H9 (cell line): Measurements from ENCODE around the gene CLN5. TPM values are rescaled to one million over a fixed set of nuclear protein-coding genes. Genes with fewer than 3 reads are reported as not detected.

Source experiments
- DNase-seq: peaks from one replicate; pipeline ENCODE4 v3.0.0-alpha.2; 2017
- H2AFZ ChIP-seq: one replicate; pipeline ENCODE4 v1.6.1; 2013; ENCODE audit warnings: mild to moderate bottlenecking, low read length, control low read depth, moderate library complexity
- H2AK5ac ChIP-seq: 2 replicates; pipeline ENCODE4 v1.6.1; 2013; ENCODE audit warnings: low read length, control low read depth, mixed read lengths; ENCODE audit not compliant: insufficient read length
- H2BK120ac ChIP-seq: one replicate; pipeline ENCODE4 v1.6.1; 2013; ENCODE audit warnings: low read depth, mild to moderate bottlenecking, low read length, control low read depth, inconsistent platforms; ENCODE audit not compliant: poor library complexity, severe bottlenecking
- H2BK12ac ChIP-seq: 2 replicates; pipeline ENCODE4 v1.6.1; 2013; ENCODE audit warnings: low read length, control low read depth, mixed read lengths, low read depth; ENCODE audit not compliant: insufficient read length
- H2BK15ac ChIP-seq: 2 replicates; pipeline ENCODE4 v1.6.1; 2013; ENCODE audit warnings: low read depth, low read length, control low read depth
- H2BK20ac ChIP-seq: one replicate; pipeline ENCODE4 v1.6.1; 2013; ENCODE audit warnings: low read depth, mild to moderate bottlenecking, low read length, control low read depth, inconsistent platforms; ENCODE audit not compliant: poor library complexity, severe bottlenecking
- H2BK5ac ChIP-seq: 2 replicates; pipeline ENCODE4 v1.6.1; 2013; ENCODE audit warnings: low read length, control low read depth, mixed read lengths; ENCODE audit not compliant: insufficient read length
- H3K14ac ChIP-seq: 2 replicates; pipeline ENCODE4 v1.6.1; 2013; ENCODE audit warnings: low read length, control low read depth; ENCODE audit not compliant: insufficient read depth
- H3K18ac ChIP-seq: 2 replicates; pipeline ENCODE4 v1.6.1; 2013; ENCODE audit warnings: low read depth, mild to moderate bottlenecking, mixed read lengths, low read length, control low read depth; ENCODE audit not compliant: insufficient read length
- H3K23ac ChIP-seq: 2 replicates; pipeline ENCODE4 v1.6.1; 2013; ENCODE audit warnings: low read length, control low read depth, mixed read lengths, low read depth; ENCODE audit not compliant: insufficient read length
- H3K23me2 ChIP-seq: 2 replicates; pipeline ENCODE4 v1.6.1; 2013; ENCODE audit warnings: low read depth, mild to moderate bottlenecking, mixed read lengths, low read length, control low read depth; ENCODE audit not compliant: insufficient read length, poor library complexity, severe bottlenecking
- H3K27ac ChIP-seq: 2 replicates; pipeline ENCODE4 v1.5.1; 2013; ENCODE audit warnings: low read length, control low read depth, mixed read lengths, low read depth; ENCODE audit not compliant: insufficient read length
- H3K27me3 ChIP-seq: 2 replicates; pipeline ENCODE4 v1.6.1; 2013; ENCODE audit warnings: low read length, control low read depth, inconsistent platforms; ENCODE audit not compliant: insufficient read depth
- H3K4ac ChIP-seq: 2 replicates; pipeline ENCODE4 v1.6.1; 2013; ENCODE audit warnings: low read depth, mild to moderate bottlenecking, control low read depth, inconsistent platforms, low read length, moderate library complexity
- H3K4me1 ChIP-seq: 2 replicates; pipeline ENCODE4 v1.6.1; 2013; ENCODE audit warnings: low read length, control low read depth, inconsistent platforms; ENCODE audit not compliant: insufficient read depth
- H3K4me2 ChIP-seq: 2 replicates; pipeline ENCODE4 v1.6.1; 2013; ENCODE audit warnings: low read length, control low read depth, mixed read lengths; ENCODE audit not compliant: insufficient read length, insufficient read depth
- H3K56ac ChIP-seq: 2 replicates; pipeline ENCODE4 v1.6.1; 2013; ENCODE audit warnings: low read depth, mild to moderate bottlenecking, mixed read lengths, low read length, control low read depth; ENCODE audit not compliant: insufficient read length
- H3K79me1 ChIP-seq: 2 replicates; pipeline ENCODE4 v1.6.1; 2013; ENCODE audit warnings: low read depth, mild to moderate bottlenecking, moderate library complexity, low read length, control low read depth, inconsistent platforms; ENCODE audit not compliant: insufficient read depth, poor library complexity, severe bottlenecking
- H3K79me2 ChIP-seq: 2 replicates; pipeline ENCODE4 v1.6.1; 2013; ENCODE audit warnings: low read length, control low read depth, inconsistent platforms; ENCODE audit not compliant: insufficient read depth
- H3K9ac ChIP-seq: 2 replicates; pipeline ENCODE4 v1.6.1; 2013; ENCODE audit warnings: low read length, control low read depth, mixed read lengths; ENCODE audit not compliant: insufficient read length; ENCODE audit errors: extremely low read depth
- H3K9me3 ChIP-seq: one replicate; pipeline ENCODE4 v1.6.1; 2013; ENCODE audit warnings: low read depth, low read length, inconsistent platforms; ENCODE audit not compliant: control insufficient read depth
- H3T11ph ChIP-seq: one replicate; pipeline ENCODE4 v1.6.1; 2013; ENCODE audit warnings: mild to moderate bottlenecking, low read length, control low read depth, inconsistent platforms
- H4K20me1 ChIP-seq: one replicate; pipeline ENCODE4 v1.6.1; 2013; ENCODE audit not compliant: control insufficient read depth, insufficient read length, insufficient read depth
- H4K5ac ChIP-seq: 2 replicates; pipeline ENCODE4 v1.6.1; 2013; ENCODE audit warnings: low read depth, mild to moderate bottlenecking, mixed read lengths, low read length, control low read depth; ENCODE audit not compliant: insufficient read length
- H4K8ac ChIP-seq: replicated peaks from 2 replicates; pipeline ENCODE4 v1.6.1; 2013; ENCODE audit warnings: low read length, control low read depth, mixed read lengths, low read depth; ENCODE audit not compliant: insufficient read length
- H4K91ac ChIP-seq: 2 replicates; pipeline ENCODE4 v1.6.1; 2013; ENCODE audit warnings: low read depth, mild to moderate bottlenecking, moderate library complexity, mixed read lengths, low read length, control low read depth; ENCODE audit not compliant: insufficient read length
- H3K27ac Mint-ChIP-seq, 3 experiments: 2 replicates in 2 of 3; 3 replicates in 1 of 3; pipeline ENCODE4 v1.8.0; 2020 to 2021; ENCODE audit warnings: mixed read lengths in 3 of 3, mild to moderate bottlenecking in 1 of 3, moderate library complexity in 1 of 3
- H3K27me3 Mint-ChIP-seq: 2 replicates; pipeline ENCODE4 v1.8.0; 2021; ENCODE audit warnings: low read depth, mild to moderate bottlenecking, moderate library complexity, mixed read lengths
- H3K36me3 Mint-ChIP-seq, 3 experiments: 2 replicates in 2 of 3; 3 replicates in 1 of 3; pipeline ENCODE4 v1.8.0; 2020 to 2021; ENCODE audit warnings: low read depth in 3 of 3, mixed read lengths in 3 of 3; ENCODE audit not compliant: insufficient read depth in 1 of 3
- H3K4me1 Mint-ChIP-seq, 2 experiments: 2 replicates each; pipeline ENCODE4 v1.8.0; 2020; ENCODE audit warnings: mixed read lengths in 2 of 2
- H3K4me3 Mint-ChIP-seq, 2 experiments: 2 replicates in 1 of 2; 3 replicates in 1 of 2; pipeline ENCODE4 v1.8.0; 2020 to 2021; ENCODE audit warnings: mild to moderate bottlenecking in 2 of 2, mixed read lengths in 2 of 2, moderate library complexity in 1 of 2
- H3K9me3 Mint-ChIP-seq, 2 experiments: 2 replicates in 1 of 2; 3 replicates in 1 of 2; pipeline ENCODE4 v1.8.0; 2020; ENCODE audit warnings: mild to moderate bottlenecking in 2 of 2, mixed read lengths in 2 of 2, moderate library complexity in 1 of 2
- CTCF ChIP-seq: fragments of 200-600 bp; sonication (generic); conservative IDR thresholded peaks from 3 replicates; pipeline ENCODE4 v1.8.0; 2021; ENCODE audit warnings: antibody characterized with exemption, mild to moderate bottlenecking
- WGBS: extraction: QIAGEN DNeasy Blood & Tissue Kit; methylation state at CpG from one replicate; pipeline ENCODE4 v1.1.7; 2013; ENCODE audit warnings: missing lambda C conversion rate, low lambda C conversion rate, mixed read lengths; ENCODE audit not compliant: insufficient read length; ENCODE audit errors: extremely low coverage; 5-methylcytosine and 5-hydroxymethylcytosine counted together
- total RNA-seq: library from RNA; stranded (reverse); gene quantifications from 2 replicates; pipeline ENCODE4 v1.2.1, GENCODE V29; 2021

Gene CLN5
- total RNA-seq, 1 experiment from 2014 or later, result 8.3 TPM

- H3K23ac ChIP-seq, result no peak overlapping the region
- no peak overlapping the region for H3K4ac ChIP-seq
- Mint-ChIP-seq H3K27me3 (no peaks in the 10 kb centered on the region), H3K9me3 (no peaks in the 10 kb centered on the region), H3K27ac (0 out of 7 replicates have a peak overlapping the region, but pooled peaks of 1 of the 3 experiments have one; percentile 67), H3K4me3 (no peak overlapping the region), H3K4me1 (no peaks in the 10 kb centered on the region), H3K36me3 (peaks cover 2 to 29% (median 25%) of the 10 kb centered on the region in 3 experiments; a peak in 5 of 7 replicates)
- no peaks in the 10 kb centered on the region for H3K79me2 ChIP-seq
- H4K8ac ChIP-seq, result no peak overlapping the region
- H3K23me2 ChIP-seq, result no peaks in the 10 kb centered on the region
- no peak overlapping the region for H4K5ac ChIP-seq
- no peak overlapping the region for H2BK12ac ChIP-seq
- H2BK20ac ChIP-seq, result no peak overlapping the region
- no peak overlapping the region for H2AFZ ChIP-seq
- H3K4me2 ChIP-seq, result no peak overlapping the region
- H3K9me3 ChIP-seq, result no peaks in the 10 kb centered on the region
- H3T11ph ChIP-seq, result no peak overlapping the region
- WGBS, result no CpG with 5 or more reads among the region's 4 CpGs
- no peak overlapping the region for H2BK120ac ChIP-seq
- no peak for DNase-seq
- no peak overlapping the region for H3K18ac ChIP-seq
- no peaks in the 10 kb centered on the region for H4K20me1 ChIP-seq
- H4K91ac ChIP-seq, result no peak overlapping the region
- no peaks in the 10 kb centered on the region for H3K79me1 ChIP-seq
- H3K9ac ChIP-seq, result no peak overlapping the region
- no peaks in the 10 kb centered on the region for H3K4me1 ChIP-seq
- no peak overlapping the region for H3K56ac ChIP-seq
- no peak overlapping the region for H3K27ac ChIP-seq
- H2AK5ac ChIP-seq, result no peak overlapping the region
- no peaks in the 10 kb centered on the region for H3K27me3 ChIP-seq
- no peak for TF ChIP-seq CTCF
- H3K14ac ChIP-seq, result no peak overlapping the region
- H2BK15ac ChIP-seq, result no peak overlapping the region
- no peak overlapping the region for H2BK5ac ChIP-seq
Observed at GRCh38 chr13:77001963-77002587, 10.2 kb downstream of the CLN5 start.
